Endothelial cell of umbilical vein (primary cell): ENCODE data around the gene MAN2B2. TPM values are rescaled to one million over a fixed set of nuclear protein-coding genes. Genes with fewer than 3 reads are reported as not detected.

Source experiments
- BruUV-seq: library from RNA; stranded (reverse); fragments of 400-500 nt; replicated peaks from 2 replicates; lab custom pipeline; 2021; lab: Mats Ljungman, UMichigan
- CTCF ChIA-PET: fragments of 300-600, 350-600 bp; sonication (Branson Sonifier 250); formaldehyde crosslinking; loops from one replicate; lab custom pipeline; 2021; ENCODE audit warnings: antibody characterized with exemption, inconsistent platforms; lab: Charles Lee
- POLR2A ChIA-PET: fragments of 300-600, 350-600 bp; sonication (Branson Sonifier 250); formaldehyde crosslinking; loops from one replicate; lab custom pipeline; 2021; ENCODE audit warnings: antibody characterized with exemption, inconsistent platforms; lab: Charles Lee
- DNase-seq: peaks from one replicate; pipeline ENCODE4 v3.0.0-alpha.2; 2011; ENCODE audit warnings: low read depth, low spot score
- FAIRE-seq: peaks from 2 replicates; lab custom pipeline; 2011; peaks lifted over from hg19 to GRCh38; lab: Jason Lieb, UNC
- H2AFZ ChIP-seq: 2 replicates; pipeline ENCODE4 v1.6.0; 2012; ENCODE audit warnings: low read depth, low read length, control low read depth, inconsistent platforms
- H3K27ac ChIP-seq: 2 replicates; pipeline ENCODE4 v1.5.1; 2011; ENCODE audit warnings: low read depth, mild to moderate bottlenecking, control low read depth, low read length, moderate library complexity; ENCODE audit not compliant: insufficient read depth
- H3K27me3 ChIP-seq, 2 experiments: 2 replicates each; pipeline versions ENCODE4 v1.6.0 to v1.6.1; 2011; ENCODE audit warnings: low read length in 2 of 2, mixed read lengths in 1 of 2; ENCODE audit not compliant: control insufficient read depth in 2 of 2, insufficient read depth in 2 of 2
- H3K36me3 ChIP-seq, 2 experiments: 2 replicates in 1 of 2; 3 replicates in 1 of 2; pipeline ENCODE4 v1.5.1; 2011; ENCODE audit warnings: low read length in 2 of 2, mild to moderate bottlenecking in 1 of 2, moderate library complexity in 1 of 2; ENCODE audit not compliant: control insufficient read depth in 2 of 2, insufficient read depth in 2 of 2; ENCODE audit errors: extremely low read depth in 1 of 2
- H3K4me1 ChIP-seq: 3 replicates; pipeline ENCODE4 v1.5.1; 2011; ENCODE audit warnings: mild to moderate bottlenecking, low read length; ENCODE audit not compliant: control insufficient read depth, insufficient read depth; ENCODE audit errors: extremely low read depth
- H3K4me2 ChIP-seq: 2 replicates; pipeline ENCODE4 v1.6.1; 2011; ENCODE audit warnings: low read length, control low read depth, mixed read lengths; ENCODE audit not compliant: insufficient read depth
- H3K4me3 ChIP-seq, 3 experiments: fragments of 200-600 bp in 1 of 3; sonication (generic), shearing (Covaris generic) in 1 of 3; replicated peaks in 1 of 3; 2 replicates each; pipeline ENCODE4 v1.5.1; 2011 to 2016; ENCODE audit warnings: control low read depth in 3 of 3, low read length in 3 of 3, mild to moderate bottlenecking in 2 of 3, inconsistent platforms in 1 of 3, low read depth in 1 of 3, moderate library complexity in 1 of 3; ENCODE audit not compliant: insufficient read depth in 1 of 3
- H3K79me2 ChIP-seq: 2 replicates; pipeline ENCODE4 v1.6.0; 2012; ENCODE audit warnings: low read length, inconsistent platforms; ENCODE audit not compliant: control insufficient read depth, insufficient read depth
- H3K9ac ChIP-seq: replicated peaks from 2 replicates; pipeline ENCODE3; 2011; ENCODE audit warnings: low read length, control low read depth; ENCODE audit not compliant: insufficient read depth; ENCODE audit errors: extremely low read depth
- H3K9me1 ChIP-seq: replicated peaks from 3 replicates; pipeline ENCODE4 v1.6.0; 2011; ENCODE audit warnings: mild to moderate bottlenecking, low read length; ENCODE audit not compliant: control insufficient read depth, insufficient read depth; ENCODE audit errors: extremely low read depth
- H3K9me3 ChIP-seq: replicated peaks from 2 replicates; pipeline ENCODE4 v1.5.1; 2012; ENCODE audit warnings: low read length, inconsistent platforms; ENCODE audit not compliant: control insufficient read depth, insufficient read depth
- H4K20me1 ChIP-seq: replicated peaks from 2 replicates; pipeline ENCODE3; 2011; ENCODE audit warnings: mild to moderate bottlenecking, low read length; ENCODE audit not compliant: control insufficient read depth, insufficient read depth; ENCODE audit errors: extremely low read depth
- EZH2 ChIP-seq: IDR thresholded peaks from 2 replicates; pipeline ENCODE4 v1.6.1; 2012; ENCODE audit warnings: borderline replicate concordance, low read depth, mild to moderate bottlenecking, moderate library complexity, low read length, inconsistent platforms; ENCODE audit not compliant: severe bottlenecking
- FOS ChIP-seq: IDR thresholded peaks from 2 replicates; pipeline ENCODE4 v1.6.1; 2011; ENCODE audit warnings: mild to moderate bottlenecking, low read length, moderate library complexity, borderline replicate concordance; ENCODE audit not compliant: insufficient read depth
- GATA2 ChIP-seq: IDR thresholded peaks from 2 replicates; pipeline ENCODE4 v1.7.0; 2011; ENCODE audit warnings: low read depth, mild to moderate bottlenecking, moderate library complexity, mixed read lengths, low read length; ENCODE audit not compliant: insufficient read length, insufficient read depth
- JUN ChIP-seq: IDR thresholded peaks from 2 replicates; pipeline ENCODE4 v1.6.1; 2011; ENCODE audit warnings: borderline replicate concordance, low read depth; ENCODE audit not compliant: insufficient read length, insufficient read depth
- MYC ChIP-seq: IDR thresholded peaks from one replicate; pipeline ENCODE4 v1.6.1; 2011; ENCODE audit warnings: mild to moderate bottlenecking, low read depth, low read length
- POLR2A ChIP-seq: IDR thresholded peaks from 2 replicates; pipeline ENCODE4 v1.6.1; 2012; ENCODE audit warnings: low read depth, mild to moderate bottlenecking, control low read depth, low read length
- POLR2AphosphoS5 ChIP-seq: IDR thresholded peaks from 2 replicates; pipeline ENCODE4 v1.6.1; 2012; ENCODE audit warnings: low read depth, mild to moderate bottlenecking, control low read depth, low read length, moderate library complexity; ENCODE audit not compliant: insufficient read depth
- dilution Hi-C: fragments of 300-500 bp; cut with MboI; formaldehyde crosslinking; loops from one replicate; pipeline ENCODE4 v1.15.0; 2019; ENCODE audit warnings: low sequenced_read_pairs; ENCODE audit not compliant: extremely low pct_ligation_motif_present
- intact Hi-C: fragments of 100-400 bp; cut with micrococcal nuclease; formaldehyde crosslinking; loops from one replicate; pipeline ENCODE4 v1.10.0; 2022
- polyA plus RNA-seq, 4 experiments: library from polyadenylated mRNA; depleted of rRNA in 3 of 4; stranded (reverse) in 3 of 4; unstranded in 1 of 4; fragments of >200 nt; gene quantifications; 2 replicates each; pipeline versions ENCODE4 v1.2.1 to v1.2.3, GENCODE V29; 2011 to 2012; ENCODE audit warnings: missing spikeins in 1 of 4
- total RNA-seq: library from RNA; stranded (reverse); gene quantifications from 2 replicates; pipeline ENCODE4 v1.2.3, GENCODE V29; 2021
- TF ChIP-seq, protein P1 (sequence below): IDR thresholded peaks from 2 replicates; pipeline ENCODE4 v1.6.1; 2011; ENCODE audit not compliant: insufficient read depth, insufficient read length
- TF ChIP-seq, protein P2 (sequence below), 2 donors: IDR thresholded peaks; 1 replicate in 1 of 2; 2 replicates in 1 of 2; pipeline ENCODE4 v1.5.1; 2011; ENCODE audit warnings: low read length in 2 of 2, mild to moderate bottlenecking in 2 of 2, moderate library complexity in 2 of 2, control low read depth in 1 of 2, inconsistent platforms in 1 of 2, low read depth in 1 of 2; ENCODE audit not compliant: insufficient read depth in 1 of 2; ENCODE audit errors: extremely low read depth in 1 of 2

Gene MAN2B2
- total and polyA plus RNA-seq, 2 donors (not counting 3 experiments of a cell fraction or from before 2014, with no cell fraction given), result 15.7 to 25.1 TPM

DNA sequence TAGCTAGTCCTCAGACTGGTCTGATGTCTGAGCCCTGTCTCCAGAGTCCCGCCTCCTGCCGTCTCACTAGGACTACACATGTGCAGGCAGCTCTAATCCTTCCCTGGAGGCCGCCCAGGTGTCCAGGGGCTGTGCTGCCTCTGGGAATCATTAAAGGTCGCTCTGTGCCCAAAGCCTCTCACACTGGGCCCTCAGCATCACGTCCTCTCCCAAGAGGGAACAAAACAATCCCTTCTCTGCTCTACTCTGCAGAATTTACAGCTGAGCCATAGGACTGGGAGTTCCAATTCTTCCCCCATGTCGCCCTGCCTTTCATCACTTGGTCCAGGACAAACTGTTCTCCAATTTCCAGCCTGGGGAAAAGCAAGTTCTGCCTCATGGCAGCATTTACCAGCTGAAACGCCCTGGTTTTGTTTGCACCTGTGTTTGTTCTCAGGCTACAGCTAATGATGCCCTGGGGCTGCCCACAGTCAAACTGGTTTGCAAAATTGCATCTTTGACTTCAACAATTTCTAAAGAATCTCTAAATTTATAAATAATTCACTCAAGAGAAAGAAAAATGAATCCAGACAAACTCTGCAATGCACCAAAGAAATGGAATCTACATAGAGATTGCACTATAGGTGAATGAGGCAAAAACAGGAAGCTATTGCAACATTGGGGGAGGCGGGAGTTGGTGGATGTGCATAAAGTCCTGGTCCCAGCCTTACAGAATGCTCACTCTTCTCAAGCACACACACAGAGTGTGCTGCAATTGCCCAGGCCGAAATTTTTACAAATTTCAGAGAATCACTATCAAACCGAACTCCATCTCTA, 58.3 kb downstream of the MAN2B2 start:
- no peaks in the 10 kb centered on the region for H3K9me3 ChIP-seq
- no peaks in the 10 kb centered on the region for H3K79me2 ChIP-seq
- H3K9me1 ChIP-seq, result no peaks in the 10 kb centered on the region
- no peak overlapping the region for H3K9ac ChIP-seq
- no peak overlapping the region for H3K4me2 ChIP-seq
- dilution Hi-C loops, result no loop called here
- no peaks in the 10 kb centered on the region for H3K4me1 ChIP-seq
- CTCF ChIA-PET, result no interaction called here
- POLR2A ChIA-PET, result no interaction called here
- BruUV-seq, result no TSS peak
- no peak overlapping the region for H3K27ac ChIP-seq
- no peak for DNase-seq
- H3K4me3 ChIP-seq, result no peak overlapping the region
- intact Hi-C loops, result no loop called here
- H3K36me3 ChIP-seq, result no peaks in the 10 kb centered on the region
- FAIRE-seq, result no peak
- H4K20me1 ChIP-seq, result no peaks in the 10 kb centered on the region
- no peaks in the 10 kb centered on the region for H3K27me3 ChIP-seq
- TF ChIP-seq GATA2 (no peak), POLR2AphosphoS5 (no peak), FOS (no peak), MYC (no peak), POLR2A (no peak), EZH2 (no peak), JUN (no peak)
- TF ChIP-seq, protein P1, sequence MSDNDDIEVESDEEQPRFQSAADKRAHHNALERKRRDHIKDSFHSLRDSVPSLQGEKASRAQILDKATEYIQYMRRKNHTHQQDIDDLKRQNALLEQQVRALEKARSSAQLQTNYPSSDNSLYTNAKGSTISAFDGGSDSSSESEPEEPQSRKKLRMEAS, result no peak
- TF ChIP-seq, protein P2, sequence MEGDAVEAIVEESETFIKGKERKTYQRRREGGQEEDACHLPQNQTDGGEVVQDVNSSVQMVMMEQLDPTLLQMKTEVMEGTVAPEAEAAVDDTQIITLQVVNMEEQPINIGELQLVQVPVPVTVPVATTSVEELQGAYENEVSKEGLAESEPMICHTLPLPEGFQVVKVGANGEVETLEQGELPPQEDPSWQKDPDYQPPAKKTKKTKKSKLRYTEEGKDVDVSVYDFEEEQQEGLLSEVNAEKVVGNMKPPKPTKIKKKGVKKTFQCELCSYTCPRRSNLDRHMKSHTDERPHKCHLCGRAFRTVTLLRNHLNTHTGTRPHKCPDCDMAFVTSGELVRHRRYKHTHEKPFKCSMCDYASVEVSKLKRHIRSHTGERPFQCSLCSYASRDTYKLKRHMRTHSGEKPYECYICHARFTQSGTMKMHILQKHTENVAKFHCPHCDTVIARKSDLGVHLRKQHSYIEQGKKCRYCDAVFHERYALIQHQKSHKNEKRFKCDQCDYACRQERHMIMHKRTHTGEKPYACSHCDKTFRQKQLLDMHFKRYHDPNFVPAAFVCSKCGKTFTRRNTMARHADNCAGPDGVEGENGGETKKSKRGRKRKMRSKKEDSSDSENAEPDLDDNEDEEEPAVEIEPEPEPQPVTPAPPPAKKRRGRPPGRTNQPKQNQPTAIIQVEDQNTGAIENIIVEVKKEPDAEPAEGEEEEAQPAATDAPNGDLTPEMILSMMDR (IDR thresholded peaks at IDR 0.05; ENCODE audit: extremely low read depth in 1 of 2, insufficient read depth in 1 of 2, low read depth in 1 of 2, low read length in 2 of 2), result no peak
- no peak overlapping the region for H2AFZ ChIP-seq
